Measurements from ENCODE around the gene SLC35B3.
A peak's percentile ranks its signal among the peaks of the same experiment; 100 is the strongest.
"Not testable (repeated sequence)": the region's sequence is repeated elsewhere in the genome, so short reads cannot be mapped to it uniquely, and the experiment has no call there.

SLC35B3 gene

DNA sequence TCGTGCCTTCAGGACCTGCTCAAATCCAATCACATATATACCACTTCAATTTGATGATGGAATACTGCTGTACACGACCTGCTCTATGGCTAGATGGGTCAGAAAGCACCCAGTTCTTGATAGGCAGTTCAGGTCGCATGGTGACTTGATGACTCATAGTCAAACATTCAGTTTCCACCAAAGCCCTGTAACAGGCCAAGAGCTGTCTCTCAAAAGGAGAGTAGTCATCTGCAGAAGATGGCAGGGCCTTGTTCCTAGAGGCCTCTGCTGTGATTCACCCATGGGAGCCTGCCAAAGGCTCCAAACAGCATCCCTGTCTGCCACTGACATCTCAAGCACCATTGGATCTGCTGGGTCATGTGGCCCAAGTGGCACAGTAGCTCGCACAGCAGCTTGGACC lies 29.4 kb downstream of the SLC35B3 start:
- not testable (repeated sequence) for H2BK5ac ChIP-seq (ENCODE audit: low read depth, low read length, poor library complexity); H2AFZ ChIP-seq (ENCODE audit: insufficient read depth, low read length, poor library complexity); H3K9ac ChIP-seq (ENCODE audit: low read length); H3K23ac ChIP-seq (ENCODE audit: low read length); H3K14ac ChIP-seq (ENCODE audit: low read length); H3K79me1 ChIP-seq (ENCODE audit: low read length); H3K18ac ChIP-seq (ENCODE audit: low read length); H2BK120ac ChIP-seq (ENCODE audit: insufficient read depth, low read length, poor library complexity); H3K36me3 ChIP-seq (ENCODE audit: control insufficient read depth in 1 of 2, insufficient read depth in 2 of 2, low read length in 2 of 2); H3K4me2 ChIP-seq (ENCODE audit: low read length); H3K4me3 ChIP-seq (ENCODE audit: low read depth, low read length); H3K4ac ChIP-seq (ENCODE audit: low read depth, low read length); H4K91ac ChIP-seq (ENCODE audit: low read depth, low read length); H3K4me1 ChIP-seq (ENCODE audit: control insufficient read depth in 1 of 2, insufficient read depth in 2 of 2, low read length in 2 of 2); H3K27me3 ChIP-seq (ENCODE audit: insufficient read depth, low read length); H3K9me3 ChIP-seq (ENCODE audit: insufficient read depth, low read depth, low read length); H3K27ac ChIP-seq (ENCODE audit: low read depth, low read length); H2BK12ac ChIP-seq (ENCODE audit: low read length); H4K12ac ChIP-seq (ENCODE audit: low read depth, low read length); H4K8ac ChIP-seq (ENCODE audit: low read depth, low read length); H3K79me2 ChIP-seq (ENCODE audit: control insufficient read depth, insufficient read depth, low read length, poor library complexity); H2AK5ac ChIP-seq (ENCODE audit: low read length)
- no CpG with 5 or more reads among the region's 4 CpGs for WGBS (ENCODE audit: extremely low coverage, insufficient coverage, insufficient read length)
- DNase-seq, result peak in 1 of 2 donors; percentile 3

DNA sequence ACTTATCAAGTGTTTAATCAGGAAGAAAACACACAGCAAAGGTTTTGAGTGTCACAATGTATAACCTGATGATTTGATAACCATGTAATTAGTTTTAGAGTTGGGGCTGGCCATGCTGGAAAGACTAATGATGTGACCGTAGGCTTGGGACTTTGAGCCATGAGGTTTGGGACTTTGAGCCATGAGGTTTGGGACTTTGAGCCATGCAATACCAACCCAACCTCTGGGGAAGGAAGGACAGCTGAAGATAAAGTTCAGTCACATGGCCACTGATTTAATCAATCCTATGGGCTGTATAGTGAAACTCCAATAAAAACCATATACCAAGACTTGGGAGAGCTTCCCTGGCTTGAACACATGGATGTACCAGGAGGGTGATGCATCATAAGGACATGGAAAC lies 32.8 kb downstream of the SLC35B3 start:
- H3K4me2 ChIP-seq (ENCODE audit: low read length), result no peak overlapping the region
- H4K8ac ChIP-seq (ENCODE audit: low read depth, low read length), result no peak overlapping the region
- no peak overlapping the region for H3K9ac ChIP-seq (ENCODE audit: low read length)
- no peak overlapping the region for H3K4ac ChIP-seq (ENCODE audit: low read depth, low read length)
- no peaks in the 10 kb centered on the region for H3K27me3 ChIP-seq (ENCODE audit: insufficient read depth, low read length)
- no peak overlapping the region for H2BK120ac ChIP-seq (ENCODE audit: insufficient read depth, low read length, poor library complexity)
- H2AFZ ChIP-seq (ENCODE audit: insufficient read depth, low read length, poor library complexity), result no peak overlapping the region
- no peak overlapping the region for H4K91ac ChIP-seq (ENCODE audit: low read depth, low read length)
- no peak overlapping the region for H3K14ac ChIP-seq (ENCODE audit: low read length)
- H4K12ac ChIP-seq (ENCODE audit: low read depth, low read length), result no peak overlapping the region
- H3K4me1 ChIP-seq (ENCODE audit: control insufficient read depth in 1 of 2, insufficient read depth in 2 of 2, low read length in 2 of 2), result no peaks in the 10 kb centered on the region
- H3K79me1 ChIP-seq (ENCODE audit: low read length), result no peaks in the 10 kb centered on the region
- H3K9me3 ChIP-seq (ENCODE audit: insufficient read depth, low read depth, low read length), result peaks cover 2% of the 10 kb centered on the region
- H3K27ac ChIP-seq (ENCODE audit: low read depth, low read length), result no peak overlapping the region
- H3K4me3 ChIP-seq (ENCODE audit: low read depth, low read length), result no peak overlapping the region
- no peak overlapping the region for H2BK12ac ChIP-seq (ENCODE audit: low read length)
- H2BK5ac ChIP-seq (ENCODE audit: low read depth, low read length, poor library complexity), result no peak overlapping the region
- no peak for DNase-seq
- no peak overlapping the region for H2AK5ac ChIP-seq (ENCODE audit: low read length)
- H3K36me3 ChIP-seq (ENCODE audit: control insufficient read depth in 1 of 2, insufficient read depth in 2 of 2, low read length in 2 of 2), result no peaks in the 10 kb centered on the region
- no peak overlapping the region for H3K23ac ChIP-seq (ENCODE audit: low read length)
- no peak overlapping the region for H3K18ac ChIP-seq (ENCODE audit: low read length)
- no peaks in the 10 kb centered on the region for H3K79me2 ChIP-seq (ENCODE audit: control insufficient read depth, insufficient read depth, low read length, poor library complexity)
- no CpG with 5 or more reads among the region's 1 CpG for WGBS (ENCODE audit: extremely low coverage, insufficient coverage, insufficient read length)

DNA sequence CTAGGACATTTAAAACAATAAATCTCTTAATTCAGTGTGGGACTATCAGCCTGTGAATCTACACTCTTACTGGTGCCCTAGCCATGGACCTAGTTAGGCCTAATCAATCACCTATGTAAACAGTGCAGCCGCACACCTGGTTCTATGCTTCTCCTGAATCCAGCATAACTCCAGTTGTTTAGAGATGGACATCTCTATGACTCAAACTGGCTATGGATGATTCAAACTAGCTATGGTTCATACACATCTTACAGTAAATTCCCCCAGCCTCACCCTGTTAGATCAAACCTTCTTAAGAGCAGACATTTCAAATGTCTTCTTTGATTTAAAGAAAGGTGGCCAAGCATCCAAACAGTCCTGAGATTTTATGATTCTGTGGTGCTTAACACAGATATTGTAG lies 34.7 kb downstream of the SLC35B3 start:
- H3K36me3 ChIP-seq (ENCODE audit: control insufficient read depth in 1 of 2, insufficient read depth in 2 of 2, low read length in 2 of 2), result no peaks in the 10 kb centered on the region
- no peak overlapping the region for H3K9ac ChIP-seq (ENCODE audit: low read length)
- no peak overlapping the region for H3K14ac ChIP-seq (ENCODE audit: low read length)
- no peak overlapping the region for H3K18ac ChIP-seq (ENCODE audit: low read length)
- no CpG with 5 or more reads among the region's 1 CpG for WGBS (ENCODE audit: extremely low coverage, insufficient coverage, insufficient read length)
- H3K27me3 ChIP-seq (ENCODE audit: insufficient read depth, low read length), result no peaks in the 10 kb centered on the region
- H3K23ac ChIP-seq (ENCODE audit: low read length), result no peak overlapping the region
- H2BK120ac ChIP-seq (ENCODE audit: insufficient read depth, low read length, poor library complexity), result no peak overlapping the region
- H3K4me1 ChIP-seq (ENCODE audit: control insufficient read depth in 1 of 2, insufficient read depth in 2 of 2, low read length in 2 of 2), result no peaks in the 10 kb centered on the region
- no peak overlapping the region for H4K8ac ChIP-seq (ENCODE audit: low read depth, low read length)
- H2AFZ ChIP-seq (ENCODE audit: insufficient read depth, low read length, poor library complexity), result no peak overlapping the region
- no peak for DNase-seq
- no peak overlapping the region for H3K4me3 ChIP-seq (ENCODE audit: low read depth, low read length)
- no peak overlapping the region for H3K27ac ChIP-seq (ENCODE audit: low read depth, low read length)
- H3K4me2 ChIP-seq (ENCODE audit: low read length), result no peak overlapping the region
- no peak overlapping the region for H2BK5ac ChIP-seq (ENCODE audit: low read depth, low read length, poor library complexity)
- H3K9me3 ChIP-seq (ENCODE audit: insufficient read depth, low read depth, low read length), result peaks cover 2% of the 10 kb centered on the region
- H3K79me1 ChIP-seq (ENCODE audit: low read length), result no peaks in the 10 kb centered on the region
- H3K79me2 ChIP-seq (ENCODE audit: control insufficient read depth, insufficient read depth, low read length, poor library complexity), result no peaks in the 10 kb centered on the region
- no peak overlapping the region for H3K4ac ChIP-seq (ENCODE audit: low read depth, low read length)
- no peak overlapping the region for H4K91ac ChIP-seq (ENCODE audit: low read depth, low read length)
- no peak overlapping the region for H2BK12ac ChIP-seq (ENCODE audit: low read length)
- no peak overlapping the region for H4K12ac ChIP-seq (ENCODE audit: low read depth, low read length)
- no peak overlapping the region for H2AK5ac ChIP-seq (ENCODE audit: low read length)

GRCh38 chr6:8392569-8392968 lies 42.8 kb downstream of the SLC35B3 start:
- H3K27ac ChIP-seq (ENCODE audit: low read depth, low read length), result no peak overlapping the region
- no peaks in the 10 kb centered on the region for H3K79me2 ChIP-seq (ENCODE audit: control insufficient read depth, insufficient read depth, low read length, poor library complexity)
- H4K8ac ChIP-seq (ENCODE audit: low read depth, low read length), result no peak overlapping the region
- no peak overlapping the region for H3K14ac ChIP-seq (ENCODE audit: low read length)
- no peak overlapping the region for H2BK5ac ChIP-seq (ENCODE audit: low read depth, low read length, poor library complexity)
- H3K23ac ChIP-seq (ENCODE audit: low read length), result no peak overlapping the region
- DNase-seq, result no peak
- no CpG with 5 or more reads among the region's 2 CpGs for WGBS (ENCODE audit: extremely low coverage, insufficient coverage, insufficient read length)
- no peaks in the 10 kb centered on the region for H3K4me1 ChIP-seq (ENCODE audit: control insufficient read depth in 1 of 2, insufficient read depth in 2 of 2, low read length in 2 of 2)
- H3K36me3 ChIP-seq (ENCODE audit: control insufficient read depth in 1 of 2, insufficient read depth in 2 of 2, low read length in 2 of 2), result no peaks in the 10 kb centered on the region
- H3K79me1 ChIP-seq (ENCODE audit: low read length), result no peaks in the 10 kb centered on the region
- H3K4me2 ChIP-seq (ENCODE audit: low read length), result no peak overlapping the region
- H3K18ac ChIP-seq (ENCODE audit: low read length), result no peak overlapping the region
- no peak overlapping the region for H2AK5ac ChIP-seq (ENCODE audit: low read length)
- H2BK120ac ChIP-seq (ENCODE audit: insufficient read depth, low read length, poor library complexity), result no peak overlapping the region
- no peak overlapping the region for H3K9ac ChIP-seq (ENCODE audit: low read length)
- H3K4ac ChIP-seq (ENCODE audit: low read depth, low read length), result no peak overlapping the region
- no peaks in the 10 kb centered on the region for H3K9me3 ChIP-seq (ENCODE audit: insufficient read depth, low read depth, low read length)
- no peaks in the 10 kb centered on the region for H3K27me3 ChIP-seq (ENCODE audit: insufficient read depth, low read length)
- H4K91ac ChIP-seq (ENCODE audit: low read depth, low read length), result no peak overlapping the region
- no peak overlapping the region for H3K4me3 ChIP-seq (ENCODE audit: low read depth, low read length)
- no peak overlapping the region for H4K12ac ChIP-seq (ENCODE audit: low read depth, low read length)
- H2BK12ac ChIP-seq (ENCODE audit: low read length), result no peak overlapping the region
- H2AFZ ChIP-seq (ENCODE audit: insufficient read depth, low read length, poor library complexity), result no peak overlapping the region

DNA sequence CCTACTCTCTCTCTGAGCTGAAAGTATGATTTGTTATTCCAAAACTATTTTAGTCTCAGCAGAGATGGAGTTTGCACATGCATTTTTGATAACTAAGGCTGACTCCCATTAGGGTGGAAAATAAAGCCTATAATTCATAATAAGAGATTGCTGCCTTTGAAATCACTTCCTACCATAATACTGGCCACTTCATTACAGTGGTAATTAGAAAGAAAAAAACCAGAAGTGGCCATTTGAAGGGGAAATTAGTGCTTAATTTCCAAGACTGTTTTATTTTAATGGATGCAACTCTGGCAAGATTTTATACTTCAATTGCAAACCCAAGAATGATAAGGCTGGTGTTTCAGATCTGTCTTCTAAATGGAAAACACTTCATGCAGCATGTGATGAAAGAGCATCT lies 43.4 kb downstream of the SLC35B3 start:
- no peak overlapping the region for H2AFZ ChIP-seq (ENCODE audit: insufficient read depth, low read length, poor library complexity)
- no peak overlapping the region for H3K4me2 ChIP-seq (ENCODE audit: low read length)
- H3K9ac ChIP-seq (ENCODE audit: low read length), result no peak overlapping the region
- H2BK12ac ChIP-seq (ENCODE audit: low read length), result no peak overlapping the region
- H3K27ac ChIP-seq (ENCODE audit: low read depth, low read length), result no peak overlapping the region
- H3K79me1 ChIP-seq (ENCODE audit: low read length), result no peaks in the 10 kb centered on the region
- H4K8ac ChIP-seq (ENCODE audit: low read depth, low read length), result no peak overlapping the region
- H3K4me3 ChIP-seq (ENCODE audit: low read depth, low read length), result no peak overlapping the region
- H3K23ac ChIP-seq (ENCODE audit: low read length), result no peak overlapping the region
- H4K91ac ChIP-seq (ENCODE audit: low read depth, low read length), result no peak overlapping the region
- H3K79me2 ChIP-seq (ENCODE audit: control insufficient read depth, insufficient read depth, low read length, poor library complexity), result no peaks in the 10 kb centered on the region
- no peak overlapping the region for H3K4ac ChIP-seq (ENCODE audit: low read depth, low read length)
- H3K36me3 ChIP-seq (ENCODE audit: control insufficient read depth in 1 of 2, insufficient read depth in 2 of 2, low read length in 2 of 2), result no peaks in the 10 kb centered on the region
- no peak overlapping the region for H3K14ac ChIP-seq (ENCODE audit: low read length)
- H3K9me3 ChIP-seq (ENCODE audit: insufficient read depth, low read depth, low read length), result no peaks in the 10 kb centered on the region
- H3K27me3 ChIP-seq (ENCODE audit: insufficient read depth, low read length), result no peaks in the 10 kb centered on the region
- no peaks in the 10 kb centered on the region for H3K4me1 ChIP-seq (ENCODE audit: control insufficient read depth in 1 of 2, insufficient read depth in 2 of 2, low read length in 2 of 2)
- H2BK5ac ChIP-seq (ENCODE audit: low read depth, low read length, poor library complexity), result no peak overlapping the region
- no peak overlapping the region for H4K12ac ChIP-seq (ENCODE audit: low read depth, low read length)
- H3K18ac ChIP-seq (ENCODE audit: low read length), result no peak overlapping the region
- H2BK120ac ChIP-seq (ENCODE audit: insufficient read depth, low read length, poor library complexity), result no peak overlapping the region
- no peak for DNase-seq
- no peak overlapping the region for H2AK5ac ChIP-seq (ENCODE audit: low read length)

All from trophoblast cell (in vitro differentiated cells and primary cell).